Adrenal gland (tissue), 12 donors: ENCODE data around the gene NUDT22. TPM values are rescaled to one million over a fixed set of nuclear protein-coding genes. Genes with fewer than 3 reads are reported as not detected.

ENCODE experiments used
- DNase-seq, 7 donors: peaks; one replicate each; pipeline ENCODE4 v3.0.0-alpha.2; 2019 to 2020
- H3K27ac ChIP-seq, 5 donors: fragments of 200-600 bp; sonication (generic) in 4 of 5; 1 replicate in 3 of 5; 2 replicates in 2 of 5; pipeline versions ENCODE4 v1.5.1 to v1.8.0; 2016 to 2020; ENCODE audit warnings: mild to moderate bottlenecking in 1 of 5
- H3K27me3 ChIP-seq: fragments of 200-600 bp; 2 replicates; pipeline ENCODE4 v1.8.0; 2021
- H3K36me3 ChIP-seq, 2 donors: fragments of 200-600 bp; replicated peaks in 1 of 2; 1 replicate in 1 of 2; 2 replicates in 1 of 2; pipeline versions ENCODE4 v1.5.1 to v1.8.0; 2018 to 2022
- H3K4me1 ChIP-seq, 2 donors: fragments of 200-600 bp; replicated peaks in 1 of 2; 1 replicate in 1 of 2; 2 replicates in 1 of 2; pipeline versions ENCODE4 v1.5.1 to v1.8.0; 2018 to 2021
- H3K4me3 ChIP-seq, 4 donors: fragments of 200-600 bp; sonication (generic) in 3 of 4; one replicate each; pipeline ENCODE4 v1.5.1; 2016 to 2018
- H3K9me3 ChIP-seq, 3 donors: fragments of 200-600 bp; sonication (generic) in 1 of 3; replicated peaks in 1 of 3; 1 replicate in 2 of 3; 2 replicates in 1 of 3; pipeline versions ENCODE4 v1.5.1 to v1.8.0; 2016 to 2021
- POLR2A ChIP-seq, 2 donors: fragments of 450-650 bp; IDR thresholded peaks; one replicate each; pipeline ENCODE4 v1.6.1; 2017; ENCODE audit warnings: antibody characterized with exemption in 2 of 2, mild to moderate bottlenecking in 2 of 2, moderate library complexity in 1 of 2
- WGBS, 4 donors: extraction: QIAGEN DNeasy Blood & Tissue Kit in 2 of 4; methylation state at CpG; one replicate each; pipeline versions ENCODE4 v1.1.5 to v1.1.7; 2013 to 2017; 5-methylcytosine and 5-hydroxymethylcytosine counted together
- intact Hi-C, 2 donors: fragments of 100-400 bp; cut with DNase I; formaldehyde crosslinking; loops; one replicate each; pipeline versions ENCODE4 v1.14.1 to v1.15.0; 2022 to 2023
- polyA plus RNA-seq, 3 donors: library from polyadenylated mRNA; stranded (reverse); fragments of 200-250 nt in 2 of 3; fragments of 350-450 nt in 1 of 3; fragmentation: Illumina TruSeq in 1 of 3; extraction: RNeasy Lipid Tissue Mini Kit (QIAGEN cat#74804) in 1 of 3; gene quantifications; one replicate each; pipeline ENCODE4 v1.2.3, GENCODE V29; 2013 to 2014
- total RNA-seq, 9 donors: library from RNA; depleted of rRNA in 4 of 9; stranded (reverse); fragments of >200 nt in 4 of 9; fragments of 120-200 nt in 1 of 9; fragmentation: NEBNext Ultra II Directional in 1 of 9; extraction: Animal tissue kit (Norgen Biotek cat#: 25700) in 1 of 9; gene quantifications; one replicate each; pipeline versions ENCODE4 v1.1.0 to v1.2.4, GENCODE V29; 2013 to 2023
- TF ChIP-seq, protein P1 (sequence below), 6 experiments: fragments of 450-650 bp in 4 of 6; fragments of 200-600 bp in 2 of 6; sonication (generic) in 1 of 6; IDR thresholded peaks; 1 replicate in 5 of 6; 2 replicates in 1 of 6; pipeline versions ENCODE4 v1.5.1 to v1.8.0; 2016 to 2021; ENCODE audit warnings: antibody characterized with exemption in 6 of 6, mild to moderate bottlenecking in 2 of 6, moderate library complexity in 1 of 6
- donor health status: healthy with polysubstance abuse.
- donor health status: Bipolar disorder and iron deficiency.
- donor health status: DM: yes; HTN: yes; CAD: no.
- donor health status: DM: no; HTN: no; CAD: no.
- donor health status: DM: no; HTN: no; CAD: no.
- donor health status: DM: yes; HTN: yes; CAD: no.

Gene NUDT22
- total and polyA plus RNA-seq, 12 donors, result 19.5 to 190 (median 80.8) TPM

GRCh38 chr11:64275031-64275800, 49.1 kb downstream of the NUDT22 start:
- Histone ChIP-seq H3K27me3 (no peaks in the 10 kb centered on the region), H3K4me3 (no peak overlapping the region), H3K9me3 (no peaks in the 10 kb centered on the region), H3K4me1 (peaks cover 7 to 11% of the 10 kb centered on the region in 2 donors), H3K36me3 (peaks cover 0 to 31% of the 10 kb centered on the region in 2 donors), H3K27ac (no peak overlapping the region)
- intact Hi-C loops, result no loop called here
- TF ChIP-seq POLR2A (IDR thresholded peaks at IDR 0.05), result no peak
- TF ChIP-seq, protein P1, sequence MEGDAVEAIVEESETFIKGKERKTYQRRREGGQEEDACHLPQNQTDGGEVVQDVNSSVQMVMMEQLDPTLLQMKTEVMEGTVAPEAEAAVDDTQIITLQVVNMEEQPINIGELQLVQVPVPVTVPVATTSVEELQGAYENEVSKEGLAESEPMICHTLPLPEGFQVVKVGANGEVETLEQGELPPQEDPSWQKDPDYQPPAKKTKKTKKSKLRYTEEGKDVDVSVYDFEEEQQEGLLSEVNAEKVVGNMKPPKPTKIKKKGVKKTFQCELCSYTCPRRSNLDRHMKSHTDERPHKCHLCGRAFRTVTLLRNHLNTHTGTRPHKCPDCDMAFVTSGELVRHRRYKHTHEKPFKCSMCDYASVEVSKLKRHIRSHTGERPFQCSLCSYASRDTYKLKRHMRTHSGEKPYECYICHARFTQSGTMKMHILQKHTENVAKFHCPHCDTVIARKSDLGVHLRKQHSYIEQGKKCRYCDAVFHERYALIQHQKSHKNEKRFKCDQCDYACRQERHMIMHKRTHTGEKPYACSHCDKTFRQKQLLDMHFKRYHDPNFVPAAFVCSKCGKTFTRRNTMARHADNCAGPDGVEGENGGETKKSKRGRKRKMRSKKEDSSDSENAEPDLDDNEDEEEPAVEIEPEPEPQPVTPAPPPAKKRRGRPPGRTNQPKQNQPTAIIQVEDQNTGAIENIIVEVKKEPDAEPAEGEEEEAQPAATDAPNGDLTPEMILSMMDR (IDR thresholded peaks at IDR 0.05), result no peak
- DNase-seq, result no peak
- WGBS, 4 donors, result 88 to 92% (median 92%) methylated on average over 8 to 15 of the region's 15 CpGs

DNA sequence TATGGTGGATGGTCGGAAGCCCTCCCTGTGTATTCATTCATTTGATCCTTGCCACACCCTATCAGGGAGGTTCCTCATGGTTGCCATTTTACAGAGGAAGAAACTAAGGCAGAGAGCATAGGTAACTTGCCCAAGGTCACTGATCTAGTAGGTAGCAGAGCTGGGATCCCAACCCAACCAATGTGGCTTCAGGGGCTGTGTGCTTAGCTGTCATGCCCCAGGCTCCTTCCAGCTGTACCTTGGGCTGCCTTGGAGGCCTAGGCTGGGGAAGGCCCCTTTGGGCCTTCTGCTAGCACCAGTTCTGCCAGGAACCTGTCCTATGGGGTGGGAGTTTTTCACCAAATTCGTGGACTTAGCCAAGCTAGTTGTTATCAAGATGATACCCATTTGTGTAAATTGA, 49.8 kb downstream of the NUDT22 start:
- no peaks in the 10 kb centered on the region for H3K27me3 ChIP-seq
- H3K27ac ChIP-seq, result no peak overlapping the region
- WGBS, 4 donors, result 71 to 98% (median 91%) methylated on average over 1 to 2 of the region's 2 CpGs
- intact Hi-C loops, result no loop called here
- peaks cover 0 to 31% of the 10 kb centered on the region in 2 donors for H3K36me3 ChIP-seq
- peaks cover 7 to 11% of the 10 kb centered on the region in 2 donors for H3K4me1 ChIP-seq
- no peaks in the 10 kb centered on the region for H3K9me3 ChIP-seq
- TF ChIP-seq POLR2A (IDR thresholded peaks at IDR 0.05), result no peak
- TF ChIP-seq, protein P1 (IDR thresholded peaks at IDR 0.05), result no peak
- no peak for DNase-seq
- H3K4me3 ChIP-seq, result no peak overlapping the region

GRCh38 chr11:64276653-64277431, 50.8 kb downstream of the NUDT22 start:
- 83 to 88% (median 86%) methylated on average over 9 to 17 of the region's 17 CpGs for WGBS, 4 donors
- H3K9me3 ChIP-seq, result no peaks in the 10 kb centered on the region
- H3K4me1 ChIP-seq, result peaks cover 3 to 7% of the 10 kb centered on the region in 2 donors
- no peak overlapping the region for H3K4me3 ChIP-seq
- intact Hi-C loops, result no loop called here
- H3K27me3 ChIP-seq, result no peaks in the 10 kb centered on the region
- H3K27ac ChIP-seq, result no peak overlapping the region
- H3K36me3 ChIP-seq, result peaks cover 0 to 31% of the 10 kb centered on the region in 2 donors
- DNase-seq, result no peak
- TF ChIP-seq, protein P1 (IDR thresholded peaks at IDR 0.05), result no peak
- TF ChIP-seq POLR2A (IDR thresholded peaks at IDR 0.05), result no peak

DNA sequence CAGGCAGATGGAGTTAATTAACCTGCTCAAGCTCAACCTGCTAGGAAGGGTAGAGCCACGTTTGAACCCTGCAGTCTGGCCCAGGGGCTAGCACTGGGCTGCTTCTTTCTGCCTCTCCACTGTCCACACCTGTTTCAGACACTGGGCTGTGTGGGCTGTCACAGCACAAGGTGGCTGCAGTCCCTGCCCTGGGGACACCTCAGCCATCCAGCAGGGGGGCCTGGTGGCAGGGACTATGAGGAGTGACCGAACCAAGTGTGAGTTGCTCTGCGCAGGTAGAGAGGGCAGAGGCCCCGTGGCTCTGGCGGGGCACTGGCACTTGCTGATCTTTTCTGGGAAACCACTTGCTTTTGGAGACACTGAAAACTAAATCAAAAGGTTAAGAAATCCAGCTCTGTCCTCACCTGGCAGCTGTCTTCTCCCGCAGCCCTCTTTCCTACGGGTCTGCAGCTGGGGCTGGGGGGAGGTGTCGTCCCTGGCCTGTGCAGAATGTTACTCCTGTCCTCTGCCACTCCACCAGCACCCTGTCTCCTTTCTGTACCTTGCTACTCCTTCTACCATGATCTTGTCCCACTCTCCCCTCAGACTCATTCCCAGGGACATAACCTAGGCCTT, 52.6 kb downstream of the NUDT22 start:
- no peaks in the 10 kb centered on the region for H3K27me3 ChIP-seq
- peaks cover 4 to 7% of the 10 kb centered on the region in 2 donors for H3K4me1 ChIP-seq
- WGBS, 4 donors, result 82 to 98% (median 87%) methylated on average over 5 to 8 of the region's 8 CpGs
- H3K36me3 ChIP-seq, result peaks cover 0 to 34% of the 10 kb centered on the region in 2 donors
- no peak for DNase-seq
- TF ChIP-seq, protein P1 (IDR thresholded peaks at IDR 0.05), result no peak
- TF ChIP-seq POLR2A (IDR thresholded peaks at IDR 0.05), result no peak
- intact Hi-C loops, result no loop called here
- no peak overlapping the region for H3K27ac ChIP-seq
- H3K9me3 ChIP-seq, result no peaks in the 10 kb centered on the region
- H3K4me3 ChIP-seq, result no peak overlapping the region
